ENCODE data around the gene KLF13.

The KLF13 gene

GRCh38 chr15:31360158-31360561, 33.5 kb downstream of the KLF13 start:
- Histone ChIP-seq H3K9me3 (replicated peaks in 1 of 11) (no peaks in the 10 kb centered on the region), H3K4me3 (peak overlapping the region in 8 of 10 experiments; percentile 32 to 58 (median 47); a peak in 17 of 20 replicates), H3K27me3 (no peaks in the 10 kb centered on the region), H3K27ac (peak overlapping the region; percentile 60 to 94 (median 87); a peak in 21 of 22 replicates), H4K20me1 (peaks cover 50 to 100% (median 99%) of the 10 kb centered on the region in 11 experiments), H3K4me1 (peaks cover 100% of the 10 kb centered on the region in 10 experiments), H3K9ac (peak overlapping the region; percentile 66 to 84 (median 77)), H3K36me3 (peaks cover 4 to 16% (median 12%) of the 10 kb centered on the region in 11 experiments; a peak in 19 of 22 replicates), H3K4me2 (peak overlapping the region; percentile 87 to 99 (median 94))
- TF ChIP-seq Cebpa-rat (IDR thresholded peaks at IDR 0.05): no peak

GRCh38 chr15:31360843-31361763, 34.5 kb downstream of the KLF13 start:
- Histone ChIP-seq H3K4me1 (peaks cover 99 to 100% (median 100%) of the 10 kb centered on the region in 10 experiments), H3K36me3 (peaks cover 0 to 11% (median 7%) of the 10 kb centered on the region in 11 experiments; a peak in 11 of 22 replicates), H3K9ac (peak overlapping the region; percentile 66 to 84 (median 77)), H3K4me2 (peak overlapping the region; percentile 87 to 99 (median 94)), H3K4me3 (peak overlapping the region; percentile 4 to 58 (median 43); a peak in 19 of 20 replicates), H3K27ac (peak overlapping the region; percentile 60 to 94 (median 87)), H4K20me1 (peaks cover 50 to 100% (median 93%) of the 10 kb centered on the region in 11 experiments), H3K9me3 (replicated peaks in 1 of 11) (no peaks in the 10 kb centered on the region), H3K27me3 (no peaks in the 10 kb centered on the region)
- 0 out of 22 replicates have a peak, but pooled peaks of 2 of the 11 experiments have one; percentile 14 to 19 for TF ChIP-seq Cebpa-rat (IDR thresholded peaks at IDR 0.05)

- H3K4me3 ChIP-seq: peak overlapping the region in 9 of 10 experiments; percentile 4 to 58 (median 45); a peak in 15 of 20 replicates
- no peak for TF ChIP-seq Cebpa-rat (IDR thresholded peaks at IDR 0.05)
- H3K9me3 ChIP-seq (replicated peaks in 1 of 11): no peaks in the 10 kb centered on the region
- H3K9ac ChIP-seq: peak overlapping the region; percentile 66 to 84 (median 77); a peak in 19 of 22 replicates
- H3K27me3 ChIP-seq: no peaks in the 10 kb centered on the region
- peak overlapping the region; percentile 87 to 99 (median 94) for H3K4me2 ChIP-seq
- H3K36me3 ChIP-seq: peaks cover 0 to 11% (median 7%) of the 10 kb centered on the region in 11 experiments; a peak in 12 of 22 replicates
- peaks cover 54 to 100% (median 93%) of the 10 kb centered on the region in 11 experiments for H4K20me1 ChIP-seq
- peak overlapping the region; percentile 60 to 94 (median 87); a peak in 20 of 22 replicates for H3K27ac ChIP-seq
- peaks cover 99 to 100% (median 100%) of the 10 kb centered on the region in 10 experiments for H3K4me1 ChIP-seq
These were observed 35.3 kb downstream of the KLF13 start for GRCh38 chr15:31361764-31362515.

- Histone ChIP-seq H3K36me3 (peaks cover 0 to 19% (median 7%) of the 10 kb centered on the region in 11 experiments; a peak in 13 of 22 replicates), H3K4me3 (no peak overlapping the region; a peak in 1 of 20 replicates), H3K9me3 (replicated peaks in 1 of 11) (no peaks in the 10 kb centered on the region), H3K27me3 (no peaks in the 10 kb centered on the region), H3K9ac (peak overlapping the region in 4 of 11 experiments; percentile 70 to 84 (median 82); a peak in 7 of 22 replicates), H3K4me1 (peaks cover 99 to 100% (median 100%) of the 10 kb centered on the region in 10 experiments), H3K27ac (peak overlapping the region in 8 of 11 experiments; percentile 78 to 94 (median 89); a peak in 15 of 22 replicates), H3K4me2 (peak overlapping the region; percentile 87 to 99 (median 94)), H4K20me1 (peaks cover 55 to 100% (median 93%) of the 10 kb centered on the region in 11 experiments)
- TF ChIP-seq Cebpa-rat (IDR thresholded peaks at IDR 0.05): no peak
These were observed 36.3 kb downstream of the KLF13 start for GRCh38 chr15:31362886-31363285.

GRCh38 chr15:31364301-31365031, 37.8 kb downstream of the KLF13 start:
- Histone ChIP-seq H3K9me3 (replicated peaks in 1 of 11) (peaks cover 0 to 11% (median 7%) of the 10 kb centered on the region in 11 experiments; a peak in 9 of 22 replicates), H3K27me3 (no peaks in the 10 kb centered on the region), H3K27ac (peak overlapping the region in 9 of 11 experiments; percentile 30 to 94 (median 89); a peak in 17 of 22 replicates), H3K9ac (peak overlapping the region; percentile 25 to 77 (median 51); a peak in 17 of 22 replicates), H3K4me3 (peak overlapping the region in 1 of 10 experiments; percentile 6; a peak in 2 of 20 replicates), H3K4me2 (peak overlapping the region; percentile 87 to 99 (median 94)), H3K4me1 (peaks cover 87 to 100% (median 97%) of the 10 kb centered on the region in 10 experiments), H4K20me1 (peaks cover 54 to 100% (median 93%) of the 10 kb centered on the region in 11 experiments; a peak in 21 of 22 replicates), H3K36me3 (peaks cover 0 to 20% (median 11%) of the 10 kb centered on the region in 11 experiments; a peak in 9 of 22 replicates)
- no peak for TF ChIP-seq Cebpa-rat (IDR thresholded peaks at IDR 0.05)

- H3K36me3 ChIP-seq: peaks cover 0 to 22% (median 12%) of the 10 kb centered on the region in 11 experiments; a peak in 9 of 22 replicates
- peak overlapping the region in 1 of 10 experiments; percentile 6; a peak in 2 of 20 replicates for H3K4me3 ChIP-seq
- H3K4me1 ChIP-seq: peaks cover 84 to 100% (median 94%) of the 10 kb centered on the region in 10 experiments
- H3K27me3 ChIP-seq: no peaks in the 10 kb centered on the region
- peak overlapping the region; percentile 87 to 99 (median 94) for H3K4me2 ChIP-seq
- H4K20me1 ChIP-seq: peaks cover 54 to 100% (median 93%) of the 10 kb centered on the region in 11 experiments; a peak in 21 of 22 replicates
- TF ChIP-seq Cebpa-rat (IDR thresholded peaks at IDR 0.05): no peak
- H3K9me3 ChIP-seq (replicated peaks in 1 of 11): peaks cover 0 to 13% (median 8%) of the 10 kb centered on the region in 11 experiments; a peak in 9 of 22 replicates
- peak overlapping the region in 9 of 11 experiments; percentile 30 to 94 (median 89); a peak in 18 of 22 replicates for H3K27ac ChIP-seq
- peak overlapping the region in 10 of 11 experiments; percentile 40 to 77 (median 62); a peak in 17 of 22 replicates for H3K9ac ChIP-seq
These were observed 38.5 kb downstream of the KLF13 start for GRCh38 chr15:31365032-31365654.

GRCh38 chr15:31365655-31366127, 39.1 kb downstream of the KLF13 start:
- H3K27ac ChIP-seq: peak overlapping the region in 9 of 11 experiments; percentile 54 to 94 (median 89); a peak in 17 of 22 replicates
- no peaks in the 10 kb centered on the region for H3K27me3 ChIP-seq
- H3K4me2 ChIP-seq: peak overlapping the region; percentile 87 to 99 (median 94)
- peaks cover 79 to 100% (median 93%) of the 10 kb centered on the region in 10 experiments for H3K4me1 ChIP-seq
- peaks cover 0 to 27% (median 13%) of the 10 kb centered on the region in 11 experiments; a peak in 10 of 22 replicates for H3K36me3 ChIP-seq
- H3K4me3 ChIP-seq: no peak overlapping the region; a peak in 1 of 20 replicates
- peaks cover 0 to 13% (median 8%) of the 10 kb centered on the region in 11 experiments; a peak in 9 of 22 replicates for H3K9me3 ChIP-seq (replicated peaks in 1 of 11)
- H4K20me1 ChIP-seq: peaks cover 55 to 100% (median 93%) of the 10 kb centered on the region in 11 experiments; a peak in 21 of 22 replicates
- TF ChIP-seq Cebpa-rat (IDR thresholded peaks at IDR 0.05): peak in 9 of 11 experiments; percentile 21 to 91 (median 70); a peak in 14 of 22 replicates
- H3K9ac ChIP-seq: peak overlapping the region in 9 of 11 experiments; percentile 56 to 77 (median 69); a peak in 16 of 22 replicates

Data from BLaER1 treated with 17β-estradiol and CSF1 and Interleukin-3, amounts not matched to agents 10 nM and 100 nM (cell line).